Endothelial cell of umbilical vein (primary cell): ENCODE results near the gene PLBD2. TPM values are rescaled to one million over a fixed set of nuclear protein-coding genes. Genes with fewer than 3 reads are reported as not detected.

Source experiments
- BruUV-seq: library from RNA; stranded (reverse); fragments of 400-500 nt; replicated peaks from 2 replicates; lab custom pipeline; 2021; lab: Mats Ljungman, UMichigan
- CTCF ChIA-PET: fragments of 300-600, 350-600 bp; sonication (Branson Sonifier 250); formaldehyde crosslinking; loops from one replicate; lab custom pipeline; 2021; ENCODE audit warnings: antibody characterized with exemption, inconsistent platforms; lab: Charles Lee
- POLR2A ChIA-PET: fragments of 300-600, 350-600 bp; sonication (Branson Sonifier 250); formaldehyde crosslinking; loops from one replicate; lab custom pipeline; 2021; ENCODE audit warnings: antibody characterized with exemption, inconsistent platforms; lab: Charles Lee
- DNase-seq: peaks from one replicate; pipeline ENCODE4 v3.0.0-alpha.2; 2011; ENCODE audit warnings: low read depth, low spot score
- FAIRE-seq: peaks from 2 replicates; lab custom pipeline; 2011; peaks lifted over from hg19 to GRCh38; lab: Jason Lieb, UNC
- H2AFZ ChIP-seq: 2 replicates; pipeline ENCODE4 v1.6.0; 2012; ENCODE audit warnings: low read depth, low read length, control low read depth, inconsistent platforms
- H3K27ac ChIP-seq: 2 replicates; pipeline ENCODE4 v1.5.1; 2011; ENCODE audit warnings: low read depth, mild to moderate bottlenecking, control low read depth, low read length, moderate library complexity; ENCODE audit not compliant: insufficient read depth
- H3K27me3 ChIP-seq, 2 experiments: 2 replicates each; pipeline versions ENCODE4 v1.6.0 to v1.6.1; 2011; ENCODE audit warnings: low read length in 2 of 2, mixed read lengths in 1 of 2; ENCODE audit not compliant: control insufficient read depth in 2 of 2, insufficient read depth in 2 of 2
- H3K36me3 ChIP-seq, 2 experiments: 2 replicates in 1 of 2; 3 replicates in 1 of 2; pipeline ENCODE4 v1.5.1; 2011; ENCODE audit warnings: low read length in 2 of 2, mild to moderate bottlenecking in 1 of 2, moderate library complexity in 1 of 2; ENCODE audit not compliant: control insufficient read depth in 2 of 2, insufficient read depth in 2 of 2; ENCODE audit errors: extremely low read depth in 1 of 2
- H3K4me1 ChIP-seq: 3 replicates; pipeline ENCODE4 v1.5.1; 2011; ENCODE audit warnings: mild to moderate bottlenecking, low read length; ENCODE audit not compliant: control insufficient read depth, insufficient read depth; ENCODE audit errors: extremely low read depth
- H3K4me2 ChIP-seq: 2 replicates; pipeline ENCODE4 v1.6.1; 2011; ENCODE audit warnings: low read length, control low read depth, mixed read lengths; ENCODE audit not compliant: insufficient read depth
- H3K4me3 ChIP-seq, 3 experiments: fragments of 200-600 bp in 1 of 3; sonication (generic), shearing (Covaris generic) in 1 of 3; replicated peaks in 1 of 3; 2 replicates each; pipeline ENCODE4 v1.5.1; 2011 to 2016; ENCODE audit warnings: control low read depth in 3 of 3, low read length in 3 of 3, mild to moderate bottlenecking in 2 of 3, inconsistent platforms in 1 of 3, low read depth in 1 of 3, moderate library complexity in 1 of 3; ENCODE audit not compliant: insufficient read depth in 1 of 3
- H3K79me2 ChIP-seq: 2 replicates; pipeline ENCODE4 v1.6.0; 2012; ENCODE audit warnings: low read length, inconsistent platforms; ENCODE audit not compliant: control insufficient read depth, insufficient read depth
- H3K9ac ChIP-seq: replicated peaks from 2 replicates; pipeline ENCODE3; 2011; ENCODE audit warnings: low read length, control low read depth; ENCODE audit not compliant: insufficient read depth; ENCODE audit errors: extremely low read depth
- H3K9me1 ChIP-seq: replicated peaks from 3 replicates; pipeline ENCODE4 v1.6.0; 2011; ENCODE audit warnings: mild to moderate bottlenecking, low read length; ENCODE audit not compliant: control insufficient read depth, insufficient read depth; ENCODE audit errors: extremely low read depth
- H3K9me3 ChIP-seq: replicated peaks from 2 replicates; pipeline ENCODE4 v1.5.1; 2012; ENCODE audit warnings: low read length, inconsistent platforms; ENCODE audit not compliant: control insufficient read depth, insufficient read depth
- H4K20me1 ChIP-seq: replicated peaks from 2 replicates; pipeline ENCODE3; 2011; ENCODE audit warnings: mild to moderate bottlenecking, low read length; ENCODE audit not compliant: control insufficient read depth, insufficient read depth; ENCODE audit errors: extremely low read depth
- EZH2 ChIP-seq: IDR thresholded peaks from 2 replicates; pipeline ENCODE4 v1.6.1; 2012; ENCODE audit warnings: borderline replicate concordance, low read depth, mild to moderate bottlenecking, moderate library complexity, low read length, inconsistent platforms; ENCODE audit not compliant: severe bottlenecking
- FOS ChIP-seq: IDR thresholded peaks from 2 replicates; pipeline ENCODE4 v1.6.1; 2011; ENCODE audit warnings: mild to moderate bottlenecking, low read length, moderate library complexity, borderline replicate concordance; ENCODE audit not compliant: insufficient read depth
- GATA2 ChIP-seq: IDR thresholded peaks from 2 replicates; pipeline ENCODE4 v1.7.0; 2011; ENCODE audit warnings: low read depth, mild to moderate bottlenecking, moderate library complexity, mixed read lengths, low read length; ENCODE audit not compliant: insufficient read length, insufficient read depth
- JUN ChIP-seq: IDR thresholded peaks from 2 replicates; pipeline ENCODE4 v1.6.1; 2011; ENCODE audit warnings: borderline replicate concordance, low read depth; ENCODE audit not compliant: insufficient read length, insufficient read depth
- MYC ChIP-seq: IDR thresholded peaks from one replicate; pipeline ENCODE4 v1.6.1; 2011; ENCODE audit warnings: mild to moderate bottlenecking, low read depth, low read length
- POLR2A ChIP-seq: IDR thresholded peaks from 2 replicates; pipeline ENCODE4 v1.6.1; 2012; ENCODE audit warnings: low read depth, mild to moderate bottlenecking, control low read depth, low read length
- POLR2AphosphoS5 ChIP-seq: IDR thresholded peaks from 2 replicates; pipeline ENCODE4 v1.6.1; 2012; ENCODE audit warnings: low read depth, mild to moderate bottlenecking, control low read depth, low read length, moderate library complexity; ENCODE audit not compliant: insufficient read depth
- dilution Hi-C: fragments of 300-500 bp; cut with MboI; formaldehyde crosslinking; loops from one replicate; pipeline ENCODE4 v1.15.0; 2019; ENCODE audit warnings: low sequenced_read_pairs; ENCODE audit not compliant: extremely low pct_ligation_motif_present
- intact Hi-C: fragments of 100-400 bp; cut with micrococcal nuclease; formaldehyde crosslinking; loops from one replicate; pipeline ENCODE4 v1.10.0; 2022
- polyA plus RNA-seq, 4 experiments: library from polyadenylated mRNA; depleted of rRNA in 3 of 4; stranded (reverse) in 3 of 4; unstranded in 1 of 4; fragments of >200 nt; gene quantifications; 2 replicates each; pipeline versions ENCODE4 v1.2.1 to v1.2.3, GENCODE V29; 2011 to 2012; ENCODE audit warnings: missing spikeins in 1 of 4
- total RNA-seq: library from RNA; stranded (reverse); gene quantifications from 2 replicates; pipeline ENCODE4 v1.2.3, GENCODE V29; 2021
- TF ChIP-seq, protein P1 (sequence below): IDR thresholded peaks from 2 replicates; pipeline ENCODE4 v1.6.1; 2011; ENCODE audit not compliant: insufficient read depth, insufficient read length
- TF ChIP-seq, protein P2 (sequence below), 2 donors: IDR thresholded peaks; 1 replicate in 1 of 2; 2 replicates in 1 of 2; pipeline ENCODE4 v1.5.1; 2011; ENCODE audit warnings: low read length in 2 of 2, mild to moderate bottlenecking in 2 of 2, moderate library complexity in 2 of 2, control low read depth in 1 of 2, inconsistent platforms in 1 of 2, low read depth in 1 of 2; ENCODE audit not compliant: insufficient read depth in 1 of 2; ENCODE audit errors: extremely low read depth in 1 of 2

Gene PLBD2
- total and polyA plus RNA-seq, 2 donors (not counting 3 experiments of a cell fraction or from before 2014, with no cell fraction given) = 24.4 to 46.8 TPM

DNA sequence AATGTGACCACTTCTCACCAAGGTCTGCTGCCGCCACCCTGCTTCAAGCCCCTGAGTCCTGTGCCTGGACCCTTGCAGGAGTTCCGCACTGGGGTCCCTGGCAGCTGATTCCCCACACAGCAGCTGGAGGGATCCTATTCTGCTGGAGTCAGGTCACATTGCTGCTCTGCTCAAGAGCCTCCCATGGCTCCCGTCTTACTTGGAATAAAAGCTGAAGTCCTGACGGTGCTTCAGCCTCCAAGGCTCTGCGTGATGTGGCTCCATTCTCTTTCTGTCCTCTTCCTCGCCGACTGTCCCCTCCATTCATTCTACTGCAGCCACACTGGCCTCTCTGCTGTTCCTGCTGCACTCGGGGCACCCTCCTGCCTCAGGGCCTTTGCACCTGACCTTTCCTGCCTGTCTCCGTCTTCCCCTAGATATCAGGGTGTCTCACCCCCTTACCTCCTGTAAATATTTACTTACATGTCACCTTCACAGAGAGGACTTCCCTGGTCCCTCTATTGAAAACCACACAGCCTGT, 56.2 kb downstream of the PLBD2 start:
- intact Hi-C loops = no loop called here
- Histone ChIP-seq H4K20me1 (no peaks in the 10 kb centered on the region), H3K4me2 (no peak overlapping the region), H3K36me3 (no peaks in the 10 kb centered on the region), H3K27me3 (no peaks in the 10 kb centered on the region), H3K9me1 (no peaks in the 10 kb centered on the region), H2AFZ (no peak overlapping the region), H3K79me2 (no peaks in the 10 kb centered on the region), H3K9me3 (no peaks in the 10 kb centered on the region), H3K27ac (no peak overlapping the region), H3K4me3 (no peak overlapping the region), H3K4me1 (no peaks in the 10 kb centered on the region), H3K9ac (no peak overlapping the region)
- DNase-seq (no peak), FAIRE-seq (no peak)
- ChIA-PET POLR2A (interaction anchor here (1.0 kb wide), 1 partner anchor 280 kb away, joined by 6 read pairs; no protein-coding TSS in a partner anchor), CTCF (interaction anchor here (1.4 to 2.0 kb wide), 2 partner anchors 11 kb away, joined by 5 to 14 read pairs; no protein-coding TSS in a partner anchor)
- BruUV-seq = no TSS peak
- dilution Hi-C loops = no loop called here
- no peak for TF ChIP-seq GATA2
- no peak for TF ChIP-seq MYC
- TF ChIP-seq JUN = no peak
- no peak for TF ChIP-seq FOS
- TF ChIP-seq EZH2 = no peak
- TF ChIP-seq, protein P1, sequence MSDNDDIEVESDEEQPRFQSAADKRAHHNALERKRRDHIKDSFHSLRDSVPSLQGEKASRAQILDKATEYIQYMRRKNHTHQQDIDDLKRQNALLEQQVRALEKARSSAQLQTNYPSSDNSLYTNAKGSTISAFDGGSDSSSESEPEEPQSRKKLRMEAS = no peak
- TF ChIP-seq POLR2AphosphoS5 = no peak
- no peak for TF ChIP-seq POLR2A
- TF ChIP-seq, protein P2, sequence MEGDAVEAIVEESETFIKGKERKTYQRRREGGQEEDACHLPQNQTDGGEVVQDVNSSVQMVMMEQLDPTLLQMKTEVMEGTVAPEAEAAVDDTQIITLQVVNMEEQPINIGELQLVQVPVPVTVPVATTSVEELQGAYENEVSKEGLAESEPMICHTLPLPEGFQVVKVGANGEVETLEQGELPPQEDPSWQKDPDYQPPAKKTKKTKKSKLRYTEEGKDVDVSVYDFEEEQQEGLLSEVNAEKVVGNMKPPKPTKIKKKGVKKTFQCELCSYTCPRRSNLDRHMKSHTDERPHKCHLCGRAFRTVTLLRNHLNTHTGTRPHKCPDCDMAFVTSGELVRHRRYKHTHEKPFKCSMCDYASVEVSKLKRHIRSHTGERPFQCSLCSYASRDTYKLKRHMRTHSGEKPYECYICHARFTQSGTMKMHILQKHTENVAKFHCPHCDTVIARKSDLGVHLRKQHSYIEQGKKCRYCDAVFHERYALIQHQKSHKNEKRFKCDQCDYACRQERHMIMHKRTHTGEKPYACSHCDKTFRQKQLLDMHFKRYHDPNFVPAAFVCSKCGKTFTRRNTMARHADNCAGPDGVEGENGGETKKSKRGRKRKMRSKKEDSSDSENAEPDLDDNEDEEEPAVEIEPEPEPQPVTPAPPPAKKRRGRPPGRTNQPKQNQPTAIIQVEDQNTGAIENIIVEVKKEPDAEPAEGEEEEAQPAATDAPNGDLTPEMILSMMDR (IDR thresholded peaks at IDR 0.05; ENCODE audit: extremely low read depth in 1 of 2, insufficient read depth in 1 of 2, low read depth in 1 of 2, low read length in 2 of 2) = no peak
